Panc1 (cell line): ENCODE results near the gene TMEM233. TPM values are rescaled to one million over a fixed set of nuclear protein-coding genes. Genes with fewer than 3 reads are reported as not detected.

Experiments used
- ATAC-seq: fragments of 200-7000 bp; cut with Tn5 transposase; 2 replicates; pipeline ENCODE4 v1.9.1; 2020; ENCODE audit warnings: mild to moderate bottlenecking, moderate library complexity
- BruUV-seq: library from RNA; stranded (reverse); fragments of 400-500 nt; replicated peaks from 2 replicates; lab custom pipeline; 2021; lab: Mats Ljungman, UMichigan
- CTCF ChIA-PET: fragments of 300-600 bp; sonication (Branson Sonifier 250); formaldehyde crosslinking; loops from one replicate; lab custom pipeline; 2022; ENCODE audit warnings: antibody characterized with exemption; lab: Charles Lee
- POLR2A ChIA-PET: fragments of 300-600 bp; sonication (Branson Sonifier 250); formaldehyde crosslinking; loops from one replicate; lab custom pipeline; 2022; ENCODE audit warnings: antibody characterized with exemption; lab: Charles Lee
- DNase-seq: peaks from one replicate; pipeline ENCODE4 v3.0.0-alpha.2; 2010; ENCODE audit warnings: low read depth, low spot score
- H3K27ac ChIP-seq: 2 replicates; pipeline ENCODE4 v1.5.1; 2011; ENCODE audit warnings: mild to moderate bottlenecking, low read length, inconsistent platforms
- H3K27me3 ChIP-seq: fragments of 200-500 bp; sonication (Bioruptor generic); 2 replicates; pipeline ENCODE4 v1.6.0; 2014; ENCODE audit warnings: low read length, inconsistent platforms; ENCODE audit not compliant: control insufficient read depth, insufficient read depth
- H3K36me3 ChIP-seq: fragments of 200-500 bp; sonication (Bioruptor generic); 2 replicates; pipeline ENCODE4 v1.5.1; 2014; ENCODE audit warnings: inconsistent platforms, mild to moderate bottlenecking, low read length, moderate library complexity; ENCODE audit not compliant: control insufficient read depth, insufficient read depth
- H3K4me1 ChIP-seq: 2 replicates; pipeline ENCODE4 v1.5.1; 2011; ENCODE audit warnings: inconsistent platforms, mild to moderate bottlenecking, low read length, moderate library complexity; ENCODE audit not compliant: control insufficient read depth, insufficient read depth
- H3K4me3 ChIP-seq, 2 experiments: 2 replicates each; pipeline ENCODE4 v1.5.1; 2011 to 2012; ENCODE audit warnings: low read depth in 2 of 2, low read length in 2 of 2, mild to moderate bottlenecking in 2 of 2, inconsistent platforms in 1 of 2, moderate library complexity in 1 of 2
- H3K9me3 ChIP-seq: fragments of 200-500 bp; sonication (Bioruptor generic); 2 replicates; pipeline ENCODE4 v1.5.1; 2014; ENCODE audit warnings: low read depth, mild to moderate bottlenecking, inconsistent platforms, low read length, moderate library complexity; ENCODE audit not compliant: control insufficient read depth, insufficient read depth
- CTCF ChIP-seq: fragments of 450-650 bp; IDR thresholded peaks from 2 replicates; pipeline ENCODE4 v1.5.1; 2017; ENCODE audit warnings: mild to moderate bottlenecking
- POLR2AphosphoS5 ChIP-seq: IDR thresholded peaks from 2 replicates; pipeline ENCODE4 v1.6.1; 2012; ENCODE audit warnings: mild to moderate bottlenecking, low read depth, low read length, moderate library complexity
- REST ChIP-seq, 2 experiments: IDR thresholded peaks; 2 replicates each; pipeline ENCODE4 v1.6.1; 2011 to 2012; ENCODE audit warnings: low read depth in 2 of 2, control low read depth in 1 of 2, low read length in 1 of 2, mild to moderate bottlenecking in 1 of 2, moderate library complexity in 1 of 2; ENCODE audit not compliant: insufficient read depth in 1 of 2
- SIN3A ChIP-seq: IDR thresholded peaks from 2 replicates; pipeline ENCODE4 v1.6.1; 2012; ENCODE audit warnings: low read depth, mild to moderate bottlenecking, low read length, moderate library complexity, borderline replicate concordance; ENCODE audit not compliant: insufficient read depth
- TCF7L2 ChIP-seq: IDR thresholded peaks from 2 replicates; pipeline ENCODE4 v1.6.1; 2011; ENCODE audit warnings: mild to moderate bottlenecking, low read depth, low read length, inconsistent platforms
- in situ Hi-C: cut with HindIII; loops from 2 replicates; pipeline ENCODE4 v1.10.0; 2016; ENCODE audit warnings: low sequenced_read_pairs, low pct_unique_long_range_greater_than_20kb
- intact Hi-C: fragments of 100-400 bp; cut with micrococcal nuclease; formaldehyde crosslinking; loops from one replicate; pipeline ENCODE4 v1.10.0; 2022; ENCODE audit not compliant: unreplicated experiment
- total RNA-seq: library from RNA; stranded (reverse); gene quantifications from one replicate; pipeline ENCODE4 v1.2.1, GENCODE V29; 2021; ENCODE audit not compliant: unreplicated experiment

The TMEM233 gene
- total RNA-seq, 1 experiment from 2014 or later: not detected

- no TSS peak for BruUV-seq
- Histone ChIP-seq H3K27me3 (no peaks in the 10 kb centered on the region), H3K36me3 (no peaks in the 10 kb centered on the region; the same call in none of the 2 replicates), H3K4me1 (peaks cover 3% of the 10 kb centered on the region; the same call in 1 of the 2 replicates), H3K27ac (no peak overlapping the region), H3K9me3 (no peaks in the 10 kb centered on the region), H3K4me3 (no peak overlapping the region)
- in situ Hi-C loops: no loop called here
- ChIA-PET POLR2A (no interaction called here), CTCF (no interaction called here)
- intact Hi-C loops: no loop called here
- no peak for ATAC-seq
- DNase-seq: no peak
- TF ChIP-seq REST (IDR thresholded peaks at IDR 0.05; ENCODE audit: insufficient read depth in 1 of 2, low read depth in 2 of 2, low read length in 1 of 2) (no peak), SIN3A (no peak), CTCF (no peak), TCF7L2 (no peak), POLR2AphosphoS5 (no peak)
Observed at GRCh38 chr12:119692410-119692809, 98.8 kb downstream of the TMEM233 start.

Other genes starting within 250 kb of the TMEM233 start
- 36.3 TPM for gene PRKAB1, start 74.4 kb downstream of the TMEM233 start, total RNA-seq